Loucy (cell line): ENCODE results near the gene SMG6.

Experiments used
- H2AFZ ChIP-seq: fragments of 200-600 bp; sonication (generic); 2 replicates; pipeline ENCODE4 v1.6.0; 2016; ENCODE audit warnings: antibody characterized with exemption, mild to moderate bottlenecking, low read length, moderate library complexity
- H3F3A ChIP-seq: fragments of 200-600 bp; 2 replicates; pipeline ENCODE4 v1.6.0; 2016; ENCODE audit warnings: antibody characterized with exemption, low read depth, mild to moderate bottlenecking
- H3K27me3 ChIP-seq: fragments of 200-600 bp; sonication (generic); 2 replicates; pipeline ENCODE4 v1.6.1; 2014; ENCODE audit warnings: low read length, mild to moderate bottlenecking; ENCODE audit not compliant: insufficient read depth, poor library complexity, severe bottlenecking
- H3K36me3 ChIP-seq: fragments of 200-600 bp; sonication (generic); 2 replicates; pipeline ENCODE4 v1.6.1; 2016; ENCODE audit warnings: low read length; ENCODE audit not compliant: insufficient read depth
- H3K4me1 ChIP-seq: fragments of 200-600 bp; sonication (generic); 2 replicates; pipeline ENCODE4 v1.5.1; 2014; ENCODE audit warnings: low read length, mild to moderate bottlenecking; ENCODE audit not compliant: insufficient read depth, poor library complexity, severe bottlenecking
- H3K4me2 ChIP-seq: fragments of 200-600 bp; sonication (generic); 2 replicates; pipeline ENCODE4 v1.6.0; 2014; ENCODE audit warnings: antibody characterized with exemption, low read length, low read depth, mild to moderate bottlenecking; ENCODE audit not compliant: poor library complexity, severe bottlenecking
- H3K4me3 ChIP-seq: fragments of 200-600 bp; sonication (generic); 2 replicates; pipeline ENCODE4 v1.5.1; 2014; ENCODE audit warnings: low read length, mild to moderate bottlenecking, mixed read lengths; ENCODE audit not compliant: poor library complexity, severe bottlenecking
- H3K79me2 ChIP-seq: fragments of 200-600 bp; sonication (generic); 2 replicates; pipeline ENCODE4 v1.6.1; 2014; ENCODE audit warnings: low read length; ENCODE audit not compliant: insufficient read depth
- H3K9ac ChIP-seq: fragments of 200-600 bp; sonication (generic); 2 replicates; pipeline ENCODE4 v1.6.0; 2014; ENCODE audit warnings: mild to moderate bottlenecking, low read depth, low read length, moderate library complexity; ENCODE audit not compliant: poor library complexity, severe bottlenecking
- H3K9me2 ChIP-seq: fragments of 200-600 bp; sonication (generic); replicated peaks from 2 replicates; pipeline ENCODE4 v1.6.1; 2016; ENCODE audit warnings: low read depth, low read length, mixed read lengths
- H3K9me3 ChIP-seq: fragments of 200-600 bp; sonication (generic); 2 replicates; pipeline ENCODE4 v1.6.1; 2014; ENCODE audit warnings: mild to moderate bottlenecking, antibody characterized with exemption, low read length, low read depth; ENCODE audit not compliant: insufficient read depth
- H4K20me1 ChIP-seq: fragments of 200-600 bp; sonication (generic); 2 replicates; pipeline ENCODE4 v1.6.0; 2014; ENCODE audit warnings: antibody characterized with exemption, low read length, mild to moderate bottlenecking; ENCODE audit not compliant: insufficient read depth, poor library complexity, severe bottlenecking
- EZH2phosphoT487 ChIP-seq: fragments of 200-600 bp; IDR thresholded peaks from 2 replicates; pipeline ENCODE4 v1.6.1; 2018; ENCODE audit warnings: antibody characterized with exemption, mild to moderate bottlenecking, moderate library complexity, borderline replicate concordance
- TF ChIP-seq, protein P1 (sequence below): fragments of 200-600 bp; sonication (generic); conservative IDR thresholded peaks from 2 replicates; pipeline ENCODE4 v1.5.1; 2014; ENCODE audit warnings: mild to moderate bottlenecking, antibody characterized with exemption, low read length

The SMG6 gene

DNA sequence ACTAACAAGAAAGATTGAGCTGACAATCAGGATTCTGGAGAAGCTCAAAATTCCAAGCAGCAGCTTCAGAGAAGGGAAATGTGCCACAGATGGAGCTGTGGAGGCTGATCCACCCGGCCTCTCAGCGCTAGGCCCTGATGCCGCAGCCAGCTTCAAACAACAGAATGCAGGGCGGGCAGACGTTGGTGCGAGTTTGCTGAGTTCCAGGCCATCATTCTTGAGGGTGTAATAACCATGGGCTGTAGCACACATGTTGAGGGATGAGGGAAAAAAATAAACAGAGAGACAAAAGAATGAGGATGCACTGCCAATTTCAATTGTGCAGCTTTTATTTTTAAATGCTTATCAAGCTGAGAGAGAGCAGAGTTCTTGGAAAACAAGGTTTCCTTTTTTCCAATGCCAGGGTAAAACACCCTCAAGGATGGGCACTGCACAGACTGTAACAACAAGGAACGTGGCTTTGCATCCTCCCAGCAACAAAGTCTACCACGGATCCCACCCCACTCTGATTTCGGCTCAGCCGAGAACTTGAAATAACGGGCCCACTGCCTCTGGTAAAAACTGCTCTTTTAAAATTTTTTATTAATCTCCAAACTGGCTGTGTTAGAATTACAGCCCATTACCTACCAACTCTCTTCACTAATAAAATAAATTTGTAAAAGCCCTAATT, 90.2 kb downstream of the SMG6 start:
- no peaks in the 10 kb centered on the region for H3K9me2 ChIP-seq
- H3K4me3 ChIP-seq = no peak overlapping the region
- no peak overlapping the region for H2AFZ ChIP-seq
- H4K20me1 ChIP-seq = no peaks in the 10 kb centered on the region
- H3F3A ChIP-seq = peaks cover 7% of the 10 kb centered on the region
- no peaks in the 10 kb centered on the region for H3K27me3 ChIP-seq
- no peaks in the 10 kb centered on the region for H3K9me3 ChIP-seq
- H3K4me2 ChIP-seq = no peak overlapping the region
- peaks cover 64% of the 10 kb centered on the region for H3K4me1 ChIP-seq
- peaks cover 40% of the 10 kb centered on the region; the same call in 1 of the 2 replicates for H3K36me3 ChIP-seq
- TF ChIP-seq, protein P1, sequence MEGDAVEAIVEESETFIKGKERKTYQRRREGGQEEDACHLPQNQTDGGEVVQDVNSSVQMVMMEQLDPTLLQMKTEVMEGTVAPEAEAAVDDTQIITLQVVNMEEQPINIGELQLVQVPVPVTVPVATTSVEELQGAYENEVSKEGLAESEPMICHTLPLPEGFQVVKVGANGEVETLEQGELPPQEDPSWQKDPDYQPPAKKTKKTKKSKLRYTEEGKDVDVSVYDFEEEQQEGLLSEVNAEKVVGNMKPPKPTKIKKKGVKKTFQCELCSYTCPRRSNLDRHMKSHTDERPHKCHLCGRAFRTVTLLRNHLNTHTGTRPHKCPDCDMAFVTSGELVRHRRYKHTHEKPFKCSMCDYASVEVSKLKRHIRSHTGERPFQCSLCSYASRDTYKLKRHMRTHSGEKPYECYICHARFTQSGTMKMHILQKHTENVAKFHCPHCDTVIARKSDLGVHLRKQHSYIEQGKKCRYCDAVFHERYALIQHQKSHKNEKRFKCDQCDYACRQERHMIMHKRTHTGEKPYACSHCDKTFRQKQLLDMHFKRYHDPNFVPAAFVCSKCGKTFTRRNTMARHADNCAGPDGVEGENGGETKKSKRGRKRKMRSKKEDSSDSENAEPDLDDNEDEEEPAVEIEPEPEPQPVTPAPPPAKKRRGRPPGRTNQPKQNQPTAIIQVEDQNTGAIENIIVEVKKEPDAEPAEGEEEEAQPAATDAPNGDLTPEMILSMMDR = no peak
- no peak for TF ChIP-seq EZH2phosphoT487
- H3K79me2 ChIP-seq = peaks cover 83% of the 10 kb centered on the region
- H3K9ac ChIP-seq = peak overlapping the region; percentile 60

DNA sequence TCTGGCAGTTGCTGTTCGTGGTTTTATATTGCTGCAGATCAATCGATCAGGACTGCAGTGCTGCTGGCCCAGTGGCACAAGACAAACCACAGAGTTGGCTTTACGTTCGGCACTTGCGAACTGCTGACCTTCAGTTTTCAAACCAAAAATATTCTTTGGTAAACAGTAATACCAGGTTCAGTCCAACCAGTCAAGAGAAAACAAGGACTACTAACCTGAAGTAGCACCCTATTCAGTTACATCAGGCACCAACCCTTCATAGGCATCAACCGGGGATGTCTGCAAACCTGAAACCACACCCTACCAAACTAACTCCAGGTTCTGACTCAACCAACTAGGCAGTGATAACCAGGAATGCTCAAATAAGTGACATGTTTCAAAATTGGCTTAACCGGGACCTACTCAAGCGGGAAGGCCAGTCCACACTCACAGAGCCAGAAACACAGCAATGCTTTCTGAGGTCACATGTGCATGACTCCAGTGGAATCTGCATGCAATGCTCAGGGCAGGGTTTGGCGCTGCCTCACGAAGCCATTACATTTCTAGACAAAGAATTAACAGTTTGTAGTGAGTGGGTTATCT, 91.1 kb downstream of the SMG6 start:
- Histone ChIP-seq H3K79me2 (peaks cover 83% of the 10 kb centered on the region), H4K20me1 (no peaks in the 10 kb centered on the region), H3K4me2 (no peak overlapping the region), H3K9me3 (no peaks in the 10 kb centered on the region), H2AFZ (no peak overlapping the region), H3K9ac (peak overlapping the region; percentile 29), H3K4me3 (no peak overlapping the region), H3K36me3 (peaks cover 44% of the 10 kb centered on the region; the same call in 1 of the 2 replicates), H3K27me3 (no peaks in the 10 kb centered on the region), H3F3A (peaks cover 7% of the 10 kb centered on the region), H3K9me2 (no peaks in the 10 kb centered on the region), H3K4me1 (peaks cover 74% of the 10 kb centered on the region)
- no peak for TF ChIP-seq EZH2phosphoT487
- TF ChIP-seq, protein P1 = no peak

DNA sequence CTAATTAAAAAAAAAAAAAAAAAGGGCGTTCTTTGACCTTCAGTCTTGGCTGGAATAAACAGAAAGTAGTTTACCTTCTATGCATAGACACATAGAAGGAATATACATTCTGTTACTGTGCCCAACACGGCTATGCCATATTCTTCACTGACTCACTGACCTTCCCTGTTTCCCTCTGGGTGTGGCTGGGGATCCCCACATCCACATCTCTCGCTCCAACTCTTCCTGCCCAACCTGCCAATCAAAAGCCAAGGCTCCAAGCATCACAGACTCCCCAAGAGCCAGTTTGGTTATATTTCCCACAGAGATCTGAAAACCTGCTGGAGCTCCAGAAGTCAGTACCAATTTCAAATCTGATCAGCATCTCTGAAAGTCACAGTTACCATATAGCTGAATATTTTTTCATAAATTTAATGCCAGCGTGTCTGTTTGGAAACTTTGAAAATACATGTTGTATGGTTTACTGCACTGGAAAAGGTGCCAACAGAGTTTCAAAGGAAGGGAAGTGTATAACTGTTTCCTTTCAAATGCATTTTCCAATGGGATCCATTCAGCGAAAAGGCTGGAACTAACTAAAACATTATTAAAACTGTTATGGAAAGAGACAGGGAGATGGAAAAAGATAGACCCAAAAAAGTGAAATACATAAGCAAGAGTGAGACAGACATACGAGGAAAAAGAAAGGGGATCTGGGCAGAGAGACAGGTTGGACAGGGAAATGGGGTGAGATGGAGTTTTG, 91.8 kb downstream of the SMG6 start:
- H3F3A ChIP-seq = peaks cover 7% of the 10 kb centered on the region
- H3K9ac ChIP-seq = no peak overlapping the region
- H3K4me2 ChIP-seq = no peak overlapping the region
- peaks cover 74% of the 10 kb centered on the region for H3K4me1 ChIP-seq
- H2AFZ ChIP-seq = no peak overlapping the region
- no peak overlapping the region for H3K4me3 ChIP-seq
- TF ChIP-seq, protein P1 = no peak
- no peak for TF ChIP-seq EZH2phosphoT487
- H3K36me3 ChIP-seq = peaks cover 44% of the 10 kb centered on the region; the same call in 1 of the 2 replicates
- H3K27me3 ChIP-seq = no peaks in the 10 kb centered on the region
- H3K9me3 ChIP-seq = no peaks in the 10 kb centered on the region
- no peaks in the 10 kb centered on the region for H4K20me1 ChIP-seq
- H3K9me2 ChIP-seq = no peaks in the 10 kb centered on the region
- peaks cover 84% of the 10 kb centered on the region for H3K79me2 ChIP-seq
